Stromal cell of bone marrow (primary cell): ENCODE results near the gene AHI1.

Experiments used
- DNase-seq: peaks from one replicate; pipeline ENCODE4 v3.0.0-alpha.2; 2012; ENCODE audit warnings: low read depth

AHI1 gene

GRCh38 chr6:135328136-135328535 is 169.4 kb downstream of the AHI1 start:
- DNase-seq, result no peak

DNA sequence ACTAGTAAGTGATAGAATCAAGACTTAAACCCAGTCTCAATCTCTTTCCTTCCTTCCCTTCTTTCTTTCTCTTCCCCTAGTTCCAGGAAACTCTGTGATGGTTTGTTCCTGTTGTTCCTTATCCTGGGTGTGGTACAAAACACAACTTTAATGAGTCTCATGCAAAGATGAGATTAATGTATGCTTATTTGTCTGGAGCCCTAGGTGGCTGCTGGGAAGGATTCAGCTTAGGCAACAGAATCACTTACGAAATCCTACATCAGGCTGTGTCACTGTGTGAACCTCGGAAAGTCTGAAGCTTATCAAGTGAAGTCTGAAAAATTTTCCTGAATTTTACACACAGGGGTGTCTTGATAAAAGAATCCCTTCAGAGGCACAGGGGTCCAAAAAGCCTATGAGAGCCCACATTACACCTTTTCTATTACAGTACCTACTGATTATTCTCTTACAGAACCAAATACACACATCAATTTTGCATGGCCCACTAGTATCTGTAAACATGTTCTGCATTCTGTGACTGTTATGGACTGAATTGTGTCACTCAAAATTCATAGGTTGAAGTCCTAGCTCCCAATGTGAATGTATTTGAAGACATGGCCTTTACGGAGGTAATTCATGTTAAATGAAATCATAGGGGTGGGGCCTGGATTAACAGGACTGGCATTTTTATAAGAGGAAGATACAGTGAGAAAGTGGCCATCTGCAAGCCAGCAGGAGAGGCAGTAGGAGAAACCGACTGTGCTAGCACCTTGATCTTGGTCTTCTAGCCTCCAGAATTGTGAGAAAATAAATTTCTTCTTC is 171.7 kb downstream of the AHI1 start:
- DNase-seq, result no peak

DNA sequence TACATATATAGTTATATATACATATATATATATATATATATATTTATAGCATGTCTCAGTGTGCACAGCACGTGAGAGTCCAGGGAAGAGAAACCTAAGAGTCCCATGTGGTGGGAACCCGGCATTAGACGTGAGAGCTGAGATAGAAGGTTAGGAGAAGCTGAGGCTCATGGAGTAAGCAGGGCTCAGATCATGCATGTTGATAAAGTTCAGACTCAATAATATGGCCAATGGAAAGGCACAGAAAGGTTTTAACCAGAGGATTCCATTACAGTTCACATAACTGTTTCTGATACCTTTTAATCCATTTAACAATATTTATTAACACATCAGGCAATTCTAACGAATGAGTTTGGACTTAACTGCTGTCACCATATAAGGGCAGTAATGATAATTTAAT is 173.0 kb downstream of the AHI1 start:
- no peak for DNase-seq

DNA sequence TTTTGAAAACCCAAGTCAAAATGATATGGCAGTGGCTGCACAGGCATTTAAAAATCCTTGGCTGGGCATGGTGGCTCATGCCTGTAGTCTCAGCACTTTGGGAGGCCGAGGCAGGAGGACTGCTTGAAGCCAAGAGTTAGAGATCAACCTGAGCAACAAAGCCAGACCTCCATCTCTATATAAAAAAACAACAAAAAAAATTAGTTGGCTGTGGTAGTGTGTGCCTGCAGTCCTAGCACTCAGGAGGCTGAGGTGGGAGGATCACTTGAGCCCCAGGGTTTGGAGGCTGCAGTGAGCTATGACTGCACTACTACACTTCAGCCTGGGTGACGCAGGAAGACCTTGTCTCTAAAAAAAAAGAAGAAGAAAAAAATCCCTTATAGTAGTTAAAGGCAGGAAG is 173.6 kb downstream of the AHI1 start:
- DNase-seq, result no peak

DNA sequence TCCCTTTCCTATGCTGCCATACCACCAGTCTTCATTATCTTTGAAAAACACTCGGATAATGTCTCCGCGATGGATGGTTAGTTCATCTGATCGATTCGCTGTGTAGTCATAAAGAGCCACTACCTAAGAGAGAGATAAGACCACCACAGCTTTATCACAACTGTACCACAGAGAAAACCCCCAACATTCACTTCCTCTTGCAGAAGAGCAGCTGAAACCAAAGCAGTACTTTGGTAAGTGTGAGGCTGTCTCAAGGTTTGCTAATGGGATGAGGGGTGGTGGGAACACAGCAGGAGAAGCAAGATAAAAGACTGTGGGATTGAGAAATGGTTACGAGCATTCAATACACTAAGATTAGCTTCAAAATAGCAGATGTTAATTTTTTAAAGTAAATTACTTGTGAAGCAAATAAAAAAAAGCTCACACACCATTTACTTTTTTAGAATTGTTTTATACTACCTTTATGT is 174.3 kb downstream of the AHI1 start:
- no peak for DNase-seq

GRCh38 chr6:135322427-135323201 is 174.9 kb downstream of the AHI1 start:
- no peak for DNase-seq

- no peak for DNase-seq
Measured at GRCh38 chr6:135320721-135321621, 176.6 kb downstream of the AHI1 start.

DNA sequence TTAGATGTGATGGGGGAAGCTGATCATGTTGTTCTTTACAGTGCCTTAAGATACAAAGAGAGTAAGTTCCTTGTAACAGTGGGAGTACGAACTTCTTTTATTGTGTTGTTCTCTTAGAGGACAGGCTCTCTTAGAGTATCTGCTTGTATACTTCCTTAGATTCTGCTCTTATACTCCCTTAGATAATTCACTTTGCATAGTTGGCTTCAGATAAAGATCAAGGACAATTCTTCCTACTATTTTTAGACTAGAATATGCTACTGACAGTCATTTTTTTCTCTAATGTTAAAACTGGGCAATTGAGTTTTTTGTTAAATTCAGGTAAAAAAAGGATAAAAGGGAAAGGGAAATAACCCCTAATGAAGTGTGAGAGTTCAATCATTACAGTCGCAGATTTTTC is 177.7 kb downstream of the AHI1 start:
- no peak for DNase-seq

DNA sequence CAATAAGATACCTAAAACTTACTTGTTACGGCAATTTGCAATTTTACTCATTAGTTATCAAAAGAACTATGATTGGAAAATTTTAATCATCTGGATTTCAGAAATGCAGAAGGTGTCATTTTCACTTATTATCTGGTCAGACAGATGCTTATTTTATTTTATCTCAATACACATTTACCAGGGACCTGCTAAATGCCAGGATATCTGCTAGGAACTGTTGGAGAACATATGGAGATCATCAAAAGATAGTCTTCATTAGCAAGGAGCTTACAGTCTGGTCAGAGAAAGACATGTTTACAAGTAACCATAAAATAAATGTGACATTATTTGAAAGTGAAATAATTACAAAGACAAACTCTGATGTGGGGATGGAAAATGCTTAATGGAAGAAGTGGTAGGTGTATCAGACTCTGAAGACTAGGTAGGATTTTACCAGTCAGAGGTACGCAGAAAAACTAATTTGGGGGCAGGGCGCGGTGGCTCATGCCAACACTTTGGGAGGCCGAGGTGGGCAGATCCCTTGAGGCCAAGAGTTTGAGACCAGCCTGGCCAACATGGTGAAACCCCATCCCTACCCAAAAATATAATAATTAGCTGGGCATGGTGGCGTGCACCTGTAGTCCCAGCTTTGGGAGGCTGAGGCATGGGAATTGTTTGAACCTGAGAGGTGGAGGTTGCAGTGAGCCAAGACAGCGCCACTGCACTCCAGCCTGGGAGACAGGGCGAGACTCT is 178.6 kb downstream of the AHI1 start:
- DNase-seq, result no peak

DNA sequence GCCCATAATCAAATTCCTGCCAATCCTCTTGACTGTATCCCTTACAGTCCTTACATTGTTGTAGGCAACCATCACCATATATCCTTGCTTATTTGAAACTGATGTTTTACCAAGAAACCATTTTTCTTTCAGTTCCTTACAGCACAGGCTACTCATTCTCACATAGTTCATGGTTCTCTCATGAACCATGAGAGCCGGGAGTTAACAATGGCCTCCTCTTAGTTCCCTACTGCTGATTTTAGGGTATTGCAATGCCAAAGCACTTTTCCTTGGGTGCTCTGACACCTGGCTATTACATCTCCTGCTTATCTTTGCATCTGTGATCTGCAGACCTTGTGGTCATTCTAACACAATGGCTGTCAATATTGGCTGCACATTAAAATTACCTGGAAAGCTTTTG is 183.0 kb downstream of the AHI1 start:
- no peak for DNase-seq

DNA sequence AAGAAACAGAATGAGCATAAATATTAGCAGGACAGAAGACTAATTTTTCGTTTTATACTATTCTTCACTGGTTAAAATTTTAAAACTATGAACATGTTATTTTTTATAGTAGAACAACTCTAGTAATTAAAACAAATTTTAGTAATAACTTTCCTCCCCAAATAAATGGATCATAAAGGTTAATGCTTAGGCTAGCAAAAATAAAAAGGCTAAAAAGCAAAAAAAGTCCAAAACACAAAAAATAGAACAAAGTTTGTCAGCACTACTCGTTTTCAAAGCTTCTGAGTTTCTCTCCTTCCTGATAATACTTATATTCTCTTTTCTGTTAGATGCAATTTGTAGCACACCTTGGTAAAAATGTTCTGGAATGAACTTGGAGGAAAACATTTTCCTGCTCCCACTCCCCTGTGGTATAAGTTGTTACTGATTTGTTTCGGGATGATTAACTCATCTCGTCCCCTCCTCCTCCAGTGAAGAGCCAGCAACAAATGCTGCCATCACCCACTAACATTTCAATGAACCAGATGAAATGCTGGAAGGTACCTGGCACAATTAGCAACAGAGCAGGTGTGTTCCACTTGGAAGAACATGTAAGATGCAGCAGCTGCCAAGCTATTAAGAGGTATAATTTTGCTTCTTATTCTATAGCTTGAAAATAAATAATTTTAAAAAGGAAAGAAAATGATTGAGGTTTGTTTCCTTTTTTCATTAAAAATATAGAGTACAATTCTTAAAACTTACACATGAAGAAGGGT is 185.9 kb downstream of the AHI1 start:
- no peak for DNase-seq

DNA sequence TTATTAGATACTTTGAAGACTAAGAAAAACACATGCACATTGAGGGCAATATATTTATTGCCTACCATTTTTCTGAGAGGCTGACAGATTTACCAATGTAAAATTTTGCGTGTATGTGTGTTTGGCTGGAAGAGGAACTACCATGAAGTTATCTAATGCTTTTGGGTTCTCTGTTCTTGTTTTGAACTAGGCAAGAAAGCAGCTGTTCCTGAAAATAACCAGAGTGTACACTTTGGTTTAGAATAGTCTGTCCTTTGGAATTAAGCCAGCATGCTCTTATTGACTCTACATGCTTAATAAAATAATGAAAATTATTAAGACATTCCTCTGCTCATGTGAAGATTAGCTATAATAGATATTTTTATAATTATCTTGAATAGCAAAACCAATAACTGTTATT is 187.2 kb downstream of the AHI1 start:
- no peak for DNase-seq

- DNase-seq, result no peak
Measured at GRCh38 chr6:135306740-135307420, 190.7 kb downstream of the AHI1 start.

GRCh38 chr6:135306166-135306565 is 191.4 kb downstream of the AHI1 start:
- DNase-seq, result no peak

DNA sequence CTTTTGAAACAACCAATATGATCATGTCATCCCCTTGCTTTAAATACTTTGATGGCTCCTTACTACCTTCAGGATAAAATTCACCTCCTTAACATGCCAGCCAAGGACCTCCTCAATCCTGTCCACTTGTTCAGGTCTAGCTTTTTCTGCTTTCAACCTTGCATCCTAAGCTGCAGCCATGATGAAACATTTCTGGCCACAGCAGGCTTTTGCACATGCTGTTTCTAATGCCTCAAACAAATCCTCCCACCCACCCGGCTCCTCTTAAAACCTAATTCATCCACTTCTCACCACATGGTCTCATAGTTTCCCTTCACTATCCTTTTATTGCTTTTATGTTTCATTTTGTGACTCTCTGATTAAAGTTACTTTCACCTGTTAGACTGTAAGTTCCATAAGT is 191.9 kb downstream of the AHI1 start:
- no peak for DNase-seq

- DNase-seq, result no peak
Measured at GRCh38 chr6:135304883-135305282, 192.7 kb downstream of the AHI1 start.

DNA sequence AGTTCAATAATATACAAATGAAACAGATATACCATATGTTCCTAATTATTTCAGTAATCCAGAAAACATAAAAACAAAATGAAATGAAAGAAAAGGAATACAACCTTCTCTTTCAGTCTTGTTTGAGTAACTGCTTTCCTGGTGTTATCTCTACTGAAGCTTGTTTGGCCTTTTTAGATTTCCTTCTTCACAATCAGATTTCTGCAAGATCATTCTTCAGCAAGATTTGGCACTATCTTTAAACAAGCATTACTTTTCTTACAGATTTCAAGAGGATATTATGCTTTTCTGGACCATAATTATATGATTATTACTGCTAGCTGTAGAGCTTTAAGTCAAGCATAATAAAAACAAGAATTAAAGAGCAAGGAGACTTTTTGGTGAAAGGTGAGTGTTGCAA is 196.2 kb downstream of the AHI1 start:
- DNase-seq, result no peak

- DNase-seq, result no peak
Measured at GRCh38 chr6:135300576-135300975, 197.0 kb downstream of the AHI1 start.

DNA sequence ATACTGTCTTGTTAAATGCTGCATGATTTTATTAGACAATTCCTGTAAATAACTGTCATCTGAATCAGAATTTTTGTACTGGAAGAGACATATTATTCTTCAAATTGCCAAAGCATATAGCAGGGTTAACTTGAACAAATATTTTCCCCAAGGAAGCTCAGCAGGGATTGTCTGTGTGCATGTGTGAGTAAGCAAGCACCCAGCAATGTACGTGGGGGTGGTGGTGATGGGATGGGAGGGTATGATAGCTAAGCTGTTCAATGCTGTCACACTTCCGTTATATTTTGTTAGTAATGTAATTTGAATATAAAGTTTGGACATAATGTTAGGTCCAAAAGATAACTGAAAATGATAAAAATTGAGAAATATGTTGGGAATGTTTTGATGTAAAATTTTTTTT is 198.3 kb downstream of the AHI1 start:
- peak; percentile 10 for DNase-seq

DNA sequence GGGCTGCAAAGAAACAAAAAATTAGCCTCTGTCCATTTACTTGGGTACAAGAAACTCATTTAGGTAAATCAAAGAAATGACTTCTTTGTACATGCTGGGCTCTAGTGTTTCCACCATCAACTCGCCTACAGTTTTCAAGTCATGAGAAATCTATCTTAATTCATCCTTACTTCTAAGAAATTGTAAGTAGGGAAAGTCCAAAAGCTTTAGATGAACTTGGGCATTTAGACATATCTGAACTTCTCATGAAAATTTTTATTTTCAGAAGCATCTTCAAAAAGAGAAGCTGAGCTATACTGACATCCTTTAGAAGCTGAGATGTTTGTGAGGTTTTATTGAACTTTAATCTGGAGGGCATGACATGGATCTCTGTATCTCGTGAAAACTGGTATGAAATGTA is 199.1 kb downstream of the AHI1 start:
- DNase-seq, result no peak
